ENCODE results near the gene IFNL3. TPM values are rescaled to one million over a fixed set of nuclear protein-coding genes. Genes with fewer than 3 reads are reported as not detected.
"Not testable (repeated sequence)": the region's sequence is repeated elsewhere in the genome, so short reads cannot be mapped to it uniquely, and the experiment has no call there.

The IFNL3 gene
- polyA plus RNA-seq, 3 donors: not detected

DNA sequence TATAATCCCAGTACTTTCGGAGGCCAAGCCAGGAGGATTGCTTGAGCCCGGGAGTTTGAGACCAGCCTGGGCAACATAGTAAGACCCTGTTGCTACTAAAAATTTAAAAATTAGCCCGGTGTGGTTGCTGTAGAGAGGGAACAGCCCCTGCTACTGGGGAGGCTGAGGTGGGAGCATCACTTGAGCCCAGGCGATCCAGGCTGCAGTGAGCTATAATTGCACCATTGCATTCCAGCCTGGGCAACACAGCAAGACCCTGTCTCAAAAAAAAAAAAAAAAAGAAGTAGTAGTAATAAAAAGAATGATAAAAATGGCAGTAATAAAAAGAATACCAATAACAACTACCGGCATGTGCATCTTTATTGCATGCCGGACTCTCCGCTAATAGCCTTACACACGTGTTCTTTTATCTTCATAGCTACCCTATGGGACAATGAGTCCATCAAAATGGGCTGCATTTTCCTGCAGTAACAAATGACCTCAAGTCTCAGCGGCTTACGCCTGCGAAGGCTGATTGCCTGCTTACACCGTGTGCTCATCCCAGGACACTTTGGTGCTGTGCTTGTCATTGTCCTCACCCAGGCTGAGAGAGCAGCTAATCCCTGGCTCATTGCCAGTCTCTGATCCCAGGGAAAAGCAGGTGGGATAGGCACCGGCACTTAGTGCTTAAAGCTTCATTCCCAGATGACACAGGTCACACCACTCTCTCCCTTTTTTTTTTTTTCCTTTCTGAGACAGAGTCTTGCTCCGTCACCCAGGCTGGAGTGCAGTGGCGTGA is 26.4 kb downstream of the IFNL3 start:
- DNase-seq: no peak

DNA sequence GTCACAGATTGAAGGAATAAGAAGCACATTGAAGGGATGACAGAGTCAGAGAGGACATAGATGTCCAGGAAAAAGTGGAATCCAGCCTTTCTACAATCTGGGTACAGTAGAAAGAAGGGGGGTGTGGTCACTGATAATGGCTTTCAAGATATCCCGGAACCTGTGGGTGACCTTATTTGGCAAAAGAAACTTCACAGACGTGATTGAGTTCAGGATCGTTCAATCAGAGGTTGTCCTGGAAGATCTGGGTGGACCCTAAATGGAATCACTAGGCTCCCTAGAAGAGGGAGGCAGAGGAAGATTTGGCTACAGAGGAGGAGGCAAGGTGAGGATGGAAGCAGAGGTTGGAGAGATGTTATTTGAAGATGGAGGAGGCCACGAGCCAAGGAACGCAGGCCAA is 27.7 kb downstream of the IFNL3 start:
- DNase-seq: no peak

DNA sequence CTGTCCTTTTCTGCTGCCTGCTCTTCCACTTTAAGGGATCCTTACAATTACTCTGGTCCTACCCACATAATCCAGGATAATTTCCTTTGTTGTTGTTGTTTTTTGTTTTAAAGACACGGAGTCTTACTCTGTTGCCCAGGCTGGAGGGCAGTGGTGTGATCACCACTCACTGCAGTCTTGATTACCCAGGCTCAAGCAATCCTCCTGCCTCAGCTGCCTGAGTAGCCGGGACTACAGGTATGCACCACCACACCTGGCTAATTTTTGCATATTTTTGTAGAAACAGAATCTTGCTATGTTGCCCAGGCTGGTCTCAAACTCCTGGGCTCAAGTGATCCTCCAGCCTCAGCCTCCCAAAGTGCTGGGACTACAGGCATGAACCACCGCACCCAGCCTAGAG is 29.5 kb downstream of the IFNL3 start:
- DNase-seq: not testable (repeated sequence)

DNA sequence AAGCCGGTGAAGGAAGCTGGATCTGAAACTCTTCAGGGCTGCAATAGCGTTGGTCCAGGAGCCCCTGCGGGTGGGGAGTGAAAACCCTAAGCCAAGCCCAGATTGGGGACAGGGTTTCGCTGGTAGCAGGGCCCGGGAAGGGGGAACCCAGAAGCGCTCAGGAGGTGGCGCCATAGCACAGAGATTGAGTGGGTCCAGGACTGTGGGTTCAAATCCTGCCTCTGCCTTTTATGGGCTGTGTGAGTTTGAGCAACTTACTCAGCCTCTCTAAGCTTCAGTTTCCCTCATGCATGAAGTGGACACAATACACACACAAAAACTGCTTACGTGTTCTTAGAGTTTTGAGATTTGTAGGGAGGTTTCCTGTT is 32.4 kb downstream of the IFNL3 start:
- no peak for DNase-seq

DNA sequence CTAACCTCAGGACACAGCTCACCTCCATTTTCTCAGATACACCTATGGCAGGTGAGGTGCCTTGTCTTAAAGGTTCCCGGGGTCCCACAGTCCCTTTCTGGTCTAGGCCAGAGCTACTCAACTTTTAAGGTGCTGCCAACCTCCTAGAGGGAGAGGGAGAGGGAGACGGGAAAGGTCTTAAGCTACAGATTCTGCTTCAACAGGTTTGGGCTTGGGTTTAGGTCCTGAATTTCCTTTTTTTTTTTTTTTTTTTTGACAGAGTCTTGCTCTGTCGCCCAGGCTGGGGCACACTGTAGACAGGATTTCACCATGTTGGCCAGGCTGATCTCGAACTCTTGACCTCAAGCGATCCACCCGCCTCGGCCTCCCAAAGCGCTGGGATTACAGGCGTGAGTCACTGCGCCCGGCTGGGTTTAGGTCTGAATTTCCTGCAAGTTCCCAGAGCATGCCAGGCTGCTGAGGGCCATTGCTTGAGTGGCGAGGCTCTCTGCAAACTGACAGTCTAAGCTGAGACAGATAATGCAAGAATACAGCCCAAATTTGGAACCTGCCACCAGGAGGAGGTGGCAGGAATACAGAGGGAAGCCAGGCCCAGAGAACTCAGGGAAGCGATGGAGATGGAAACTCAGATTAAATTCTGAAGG is 33.0 kb downstream of the IFNL3 start:
- DNase-seq: no peak

DNA sequence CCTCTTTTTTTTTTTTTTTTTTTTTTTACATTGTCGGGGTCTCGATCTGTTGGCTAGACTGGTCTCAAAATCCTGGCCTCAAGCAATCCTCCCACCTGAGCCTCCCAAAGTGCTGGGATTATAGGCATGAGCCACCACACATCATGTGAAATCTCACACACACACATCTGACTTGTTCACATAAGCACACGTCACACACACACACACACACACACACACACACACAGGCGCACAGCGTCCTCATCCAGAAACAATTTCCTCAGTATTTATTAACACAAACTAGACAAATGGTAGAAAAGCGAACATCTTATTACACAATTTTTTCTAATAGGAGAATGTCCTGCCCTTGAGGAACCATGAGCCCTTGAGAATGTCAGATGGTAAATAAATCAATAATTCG is 35.6 kb downstream of the IFNL3 start:
- no peak for DNase-seq

DNA sequence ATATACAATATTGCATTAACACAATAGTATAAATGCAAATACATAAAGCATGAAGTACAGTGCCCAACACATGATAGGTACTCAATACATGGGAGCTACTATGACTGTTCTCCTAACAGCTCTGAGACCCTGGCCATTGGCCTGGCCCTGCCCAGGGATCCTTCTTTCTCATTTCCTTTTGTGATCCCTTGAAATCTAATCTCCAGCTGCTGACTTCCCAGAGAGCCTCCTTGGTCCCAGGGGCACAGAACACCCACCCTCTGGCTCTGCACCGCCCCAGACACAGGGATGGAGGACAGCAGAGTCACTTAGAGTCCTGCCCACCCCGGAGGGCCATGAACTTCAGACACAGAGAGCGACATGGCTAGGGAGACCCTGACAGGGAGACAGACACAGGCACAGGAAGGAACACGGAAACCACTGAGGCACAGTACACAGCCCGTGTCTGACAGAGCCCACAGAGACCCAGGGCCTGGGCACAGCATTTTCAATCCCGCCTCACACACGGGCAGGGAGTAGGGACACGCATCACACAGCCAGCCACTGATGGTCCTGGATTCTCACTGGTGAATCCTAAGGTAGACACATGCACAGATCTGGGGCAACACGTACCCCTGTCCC is 36.5 kb downstream of the IFNL3 start:
- no peak for DNase-seq

DNA sequence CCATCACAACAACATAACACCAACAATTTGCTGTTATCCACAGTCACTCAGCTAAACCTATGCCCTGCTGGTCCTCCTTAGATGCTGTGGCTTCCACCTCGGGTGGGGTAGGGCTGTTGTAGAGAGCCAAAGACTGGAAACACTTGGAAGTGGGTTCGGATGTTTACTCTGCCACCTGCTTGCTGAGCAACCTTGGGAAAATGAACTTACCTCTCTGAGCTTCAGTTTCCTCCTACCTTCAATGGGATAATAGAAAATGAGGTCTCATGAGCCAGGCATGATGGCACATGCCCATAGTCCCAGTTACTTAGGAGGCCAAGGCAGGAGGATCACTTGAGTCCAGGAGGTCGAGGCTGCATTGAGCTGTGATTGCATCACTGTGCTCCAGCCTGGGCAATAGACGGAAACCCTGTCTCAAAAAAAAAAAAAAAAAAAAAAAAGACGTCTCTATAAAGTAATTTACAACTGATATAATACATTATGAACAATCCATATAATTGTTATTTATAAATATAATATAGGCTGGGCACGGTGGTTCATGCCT is 37.4 kb downstream of the IFNL3 start:
- DNase-seq: no peak

DNA sequence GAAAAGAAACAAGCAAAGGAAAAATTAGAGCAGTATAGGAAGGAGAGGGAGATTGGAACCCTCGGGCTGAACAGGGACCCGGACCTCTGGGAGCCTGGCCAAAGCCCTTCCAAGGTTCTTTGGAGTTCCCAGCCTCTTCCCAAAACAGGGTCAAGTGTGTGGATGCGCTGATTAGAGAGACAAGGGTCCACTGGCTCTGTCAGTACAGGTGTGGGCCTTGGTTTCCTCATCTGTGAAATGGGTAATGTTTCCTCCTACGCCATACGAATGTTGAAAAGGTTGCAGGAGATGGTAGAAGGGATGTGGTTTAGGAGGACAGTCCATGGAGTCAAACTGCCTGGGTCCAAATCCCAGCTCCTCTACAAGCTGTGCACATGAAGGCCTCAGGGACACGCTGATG is 38.7 kb downstream of the IFNL3 start:
- DNase-seq: no peak

DNA sequence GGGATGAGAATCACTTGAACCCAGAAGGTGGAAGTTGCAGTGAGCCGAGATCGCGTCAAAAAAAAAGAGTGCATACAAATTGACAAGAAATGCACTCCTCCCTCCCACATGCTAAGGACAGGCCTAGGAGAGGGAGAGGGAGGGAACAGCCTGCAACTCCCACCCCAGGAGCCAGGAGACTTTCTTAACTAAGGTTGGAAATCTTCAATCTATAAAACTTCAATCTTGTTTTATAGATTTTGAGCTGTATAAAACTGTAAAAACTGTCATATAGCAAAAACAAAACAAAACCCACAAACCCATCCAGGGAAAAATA is 39.4 kb downstream of the IFNL3 start:
- DNase-seq: no peak

DNA sequence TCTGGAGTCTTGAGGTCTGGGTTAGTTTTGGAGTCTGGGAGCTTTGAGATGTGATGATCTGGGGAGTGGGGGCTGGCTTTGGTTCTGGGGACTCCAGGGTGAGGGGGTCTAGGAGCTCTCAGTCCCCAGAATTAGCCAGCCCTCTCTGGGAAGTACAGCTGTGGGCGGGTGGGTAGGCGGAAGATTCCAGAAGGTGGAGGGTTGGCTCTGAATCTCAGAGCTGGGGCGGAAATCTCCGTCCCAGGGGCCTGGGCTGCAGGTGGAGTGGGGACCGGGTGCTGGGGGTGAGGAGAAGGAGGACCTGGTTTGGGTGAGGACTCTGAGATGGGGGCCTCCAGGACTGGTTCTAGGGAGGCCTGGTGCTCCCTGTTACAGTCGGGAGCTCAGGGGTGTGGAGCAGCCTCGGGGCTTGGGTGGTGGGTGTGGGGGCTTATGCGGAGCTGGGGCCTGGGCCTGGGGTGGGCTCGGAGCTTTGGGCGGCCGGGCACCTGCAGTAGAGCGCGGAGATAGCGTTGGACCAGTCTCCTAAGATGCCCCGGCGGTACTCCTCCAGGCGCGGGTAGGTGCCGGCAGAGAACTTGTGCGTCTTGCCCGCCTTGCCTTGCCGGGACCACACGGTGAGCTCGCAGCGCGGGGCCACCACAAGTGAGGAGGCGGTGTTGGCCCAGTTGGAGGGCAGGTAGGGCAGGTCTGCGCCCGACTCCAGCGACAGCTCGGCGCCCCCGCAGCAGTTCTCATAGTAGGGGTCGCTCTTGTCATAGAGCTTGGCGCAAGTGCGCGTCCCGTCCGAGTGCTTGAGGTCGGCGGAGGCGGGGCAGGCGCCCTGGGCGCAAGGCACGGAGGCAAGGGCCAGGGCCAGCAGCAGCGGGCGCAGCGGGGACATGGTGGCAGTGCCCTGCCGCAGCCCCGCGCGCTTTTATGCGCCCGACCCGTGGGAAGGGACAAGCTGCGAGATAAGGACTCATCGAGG is 41.1 kb downstream of the IFNL3 start, which contains the start of gene SYCN:
SYCN (minus strand) TSS at position 892 of the 970 bp plus-strand sequence; CDS start at position 883, 9 bp downstream.
- DNase-seq: no peak

DNA sequence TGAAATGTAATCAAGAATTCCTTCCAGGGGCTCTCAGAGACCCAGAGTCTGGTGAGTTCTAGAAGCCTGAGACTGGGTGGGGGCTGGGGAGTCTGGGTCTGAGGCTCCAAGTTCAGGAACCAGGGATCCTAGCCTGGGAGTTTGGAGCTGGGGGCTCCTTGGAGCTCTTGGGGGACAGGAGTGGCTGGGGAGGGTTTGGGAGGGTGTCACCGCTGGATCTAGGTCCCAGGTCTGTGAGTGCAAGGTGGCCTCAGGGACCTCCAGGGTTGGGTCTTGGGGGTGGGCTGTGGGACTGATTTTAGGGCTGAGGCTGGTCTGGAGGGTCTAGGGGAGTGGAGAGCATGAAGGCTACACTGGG is 41.8 kb downstream of the IFNL3 start:
- DNase-seq: no peak

DNA sequence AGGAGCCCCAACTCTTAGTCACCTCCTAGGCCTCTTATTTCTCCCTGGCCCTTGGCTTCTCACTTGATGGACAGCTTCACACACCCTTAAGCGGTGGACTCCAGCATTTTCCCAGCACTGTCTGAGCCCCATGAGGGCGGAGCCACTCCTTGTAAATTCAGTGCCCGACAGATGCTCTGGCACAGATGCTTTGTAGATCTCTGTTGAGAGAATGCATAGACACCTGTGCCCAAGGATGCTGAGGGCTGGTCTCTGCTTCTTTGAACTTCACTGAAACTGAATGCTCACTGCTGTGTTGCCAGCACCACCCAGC is 44.0 kb downstream of the IFNL3 start:
- DNase-seq: no peak

DNA sequence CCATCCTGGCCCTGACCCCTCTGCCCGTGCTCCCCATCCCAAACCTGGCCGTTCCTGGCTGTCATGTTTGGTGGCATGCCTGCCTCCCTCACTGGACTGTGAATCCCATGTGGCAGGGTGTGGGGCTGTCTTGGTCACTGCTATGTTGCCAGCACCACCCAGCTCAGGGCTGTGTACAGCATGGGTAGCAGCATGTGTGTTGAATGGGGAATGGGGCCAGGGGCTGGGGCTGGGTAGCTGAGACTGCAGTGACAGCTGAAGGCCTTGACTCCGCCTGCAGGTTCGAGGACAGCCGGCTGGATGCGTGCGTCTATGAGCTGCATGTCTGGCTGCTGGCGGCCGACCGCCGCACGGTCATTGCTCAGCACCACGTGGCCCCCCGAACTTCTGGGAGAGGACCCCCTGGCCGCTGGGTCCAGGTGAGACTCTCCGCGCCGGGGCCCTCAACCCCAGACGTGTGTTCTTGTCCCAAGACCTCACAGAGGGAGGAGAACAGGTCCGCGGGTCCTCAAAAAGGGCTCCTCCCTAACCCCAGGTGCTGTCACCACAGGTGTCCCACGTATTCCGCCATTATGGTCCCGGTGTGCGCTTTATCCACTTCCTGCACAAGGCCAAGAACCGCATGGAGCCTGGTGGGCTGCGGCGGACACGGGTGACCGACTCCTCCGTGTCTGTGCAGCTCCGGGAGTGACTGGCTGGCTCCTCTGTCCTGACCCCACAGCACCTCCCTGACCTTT is 44.6 kb downstream of the IFNL3 start:
- no peak for DNase-seq

DNA sequence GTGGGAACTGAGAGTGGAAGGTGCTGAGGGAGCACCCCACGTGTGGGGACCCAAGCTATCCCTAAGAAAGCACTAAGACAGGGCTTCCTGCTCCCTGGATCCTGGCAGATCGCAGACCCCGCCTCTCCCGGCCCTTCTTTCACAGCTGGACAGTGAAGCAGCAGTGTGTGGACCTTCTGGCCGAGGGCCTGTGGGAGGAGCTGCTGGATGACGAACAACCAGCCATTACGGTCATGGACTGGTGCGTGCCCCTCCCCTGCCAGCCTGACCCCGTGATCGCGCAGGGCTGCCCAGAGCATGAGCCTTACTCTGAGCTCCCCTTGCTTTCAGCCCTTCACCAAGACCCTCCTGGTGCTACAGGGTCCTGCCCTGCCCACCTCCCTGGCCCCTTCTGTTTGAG is 45.8 kb downstream of the IFNL3 start:
- peak; percentile 85 for DNase-seq

DNA sequence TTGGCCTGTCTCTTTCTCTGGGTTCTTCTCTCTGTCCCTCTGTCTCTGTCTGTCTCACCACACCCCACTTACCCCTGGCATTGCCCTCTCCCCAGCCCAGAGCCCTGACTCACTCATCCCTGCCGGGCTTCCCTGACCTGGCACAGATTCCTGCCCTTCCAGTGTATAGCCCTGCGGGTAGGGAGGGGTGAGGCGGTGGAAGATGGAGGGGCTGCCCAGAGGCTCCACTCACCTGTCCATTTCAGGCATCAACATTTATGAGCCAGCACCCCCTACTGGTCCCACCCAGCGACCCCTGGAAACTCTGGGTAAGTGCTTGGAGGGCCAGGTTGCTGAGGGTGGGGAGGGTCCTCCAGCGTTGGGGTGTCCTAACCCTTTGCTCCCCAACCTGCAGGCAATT is 47.0 kb downstream of the IFNL3 start:
- no peak for DNase-seq

DNA sequence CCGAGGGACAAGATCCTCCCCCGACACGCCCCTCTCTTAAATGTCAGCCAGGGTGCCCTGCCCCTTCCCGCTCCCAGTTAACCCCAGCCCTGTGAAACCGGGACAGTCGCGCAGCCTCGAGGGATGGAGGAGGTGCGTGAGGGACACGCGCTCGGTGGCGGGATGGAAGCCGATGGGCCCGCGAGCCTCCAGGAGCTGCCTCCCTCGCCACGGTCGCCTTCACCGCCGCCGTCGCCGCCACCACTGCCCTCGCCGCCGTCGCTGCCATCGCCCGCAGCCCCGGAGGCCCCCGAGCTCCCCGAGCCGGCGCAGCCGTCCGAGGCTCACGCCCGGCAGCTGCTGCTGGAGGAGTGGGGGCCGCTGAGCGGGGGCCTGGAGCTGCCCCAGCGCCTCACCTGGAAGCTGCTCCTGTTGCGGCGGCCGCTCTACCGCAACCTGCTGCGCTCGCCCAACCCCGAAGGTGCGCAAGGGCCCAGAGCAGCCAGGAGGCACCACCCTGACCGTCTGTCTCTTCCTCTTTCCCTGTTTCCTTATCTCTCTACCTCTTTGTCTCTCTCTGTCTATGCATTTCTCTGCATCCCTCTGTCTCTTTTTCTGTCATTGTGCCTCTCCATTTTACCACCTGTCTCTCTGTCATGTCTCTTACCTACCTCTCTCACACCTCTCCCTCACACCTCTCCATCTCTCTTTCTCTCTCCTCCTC is 47.8 kb downstream of the IFNL3 start, which contains the start of gene NCCRP1:
NCCRP1 (plus strand) TSS at position 105 of the 703 bp plus-strand sequence; CDS start at position 124, 19 bp downstream.
- no peak for DNase-seq

DNA sequence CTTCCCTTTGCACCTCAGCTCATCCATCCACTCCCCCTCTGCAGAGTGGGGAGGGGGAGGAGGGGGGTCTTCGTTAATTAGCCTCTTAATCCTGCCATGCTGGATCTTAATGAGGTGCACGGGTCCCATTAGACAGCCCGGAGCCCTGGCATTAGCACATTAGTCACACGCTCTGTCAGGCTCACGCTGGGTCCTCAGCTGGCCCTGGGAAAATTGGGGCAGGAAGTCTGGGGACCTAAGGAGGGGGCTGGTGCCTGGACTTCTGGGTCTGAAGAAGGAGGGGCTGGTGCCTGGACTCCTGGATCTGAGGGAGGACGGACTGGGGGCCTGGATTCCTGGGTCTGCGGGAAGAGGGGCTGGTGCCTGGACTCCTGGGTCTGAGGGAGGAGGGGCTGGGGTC is 48.5 kb downstream of the IFNL3 start:
- DNase-seq: no peak

DNA sequence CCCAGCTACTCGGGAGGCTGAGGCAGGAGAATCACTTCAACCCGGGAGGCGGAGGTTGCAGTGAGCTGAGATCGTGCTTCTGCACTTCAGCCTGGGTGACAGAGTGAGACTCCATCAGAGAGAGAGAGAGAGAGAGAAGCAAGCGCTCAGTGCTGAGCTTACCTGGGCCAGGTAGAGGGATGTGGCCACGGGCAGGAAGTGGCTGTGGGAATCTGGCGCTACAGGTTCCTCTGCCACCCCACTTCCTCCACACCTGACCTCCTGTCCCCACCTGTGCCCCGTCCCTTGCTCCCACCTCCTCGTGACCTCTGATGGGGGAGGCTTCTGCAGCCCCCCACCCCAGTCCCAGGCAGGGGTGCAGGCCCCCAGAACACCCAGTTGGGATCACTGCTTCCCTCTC is 49.1 kb downstream of the IFNL3 start:
- no peak for DNase-seq

DNA sequence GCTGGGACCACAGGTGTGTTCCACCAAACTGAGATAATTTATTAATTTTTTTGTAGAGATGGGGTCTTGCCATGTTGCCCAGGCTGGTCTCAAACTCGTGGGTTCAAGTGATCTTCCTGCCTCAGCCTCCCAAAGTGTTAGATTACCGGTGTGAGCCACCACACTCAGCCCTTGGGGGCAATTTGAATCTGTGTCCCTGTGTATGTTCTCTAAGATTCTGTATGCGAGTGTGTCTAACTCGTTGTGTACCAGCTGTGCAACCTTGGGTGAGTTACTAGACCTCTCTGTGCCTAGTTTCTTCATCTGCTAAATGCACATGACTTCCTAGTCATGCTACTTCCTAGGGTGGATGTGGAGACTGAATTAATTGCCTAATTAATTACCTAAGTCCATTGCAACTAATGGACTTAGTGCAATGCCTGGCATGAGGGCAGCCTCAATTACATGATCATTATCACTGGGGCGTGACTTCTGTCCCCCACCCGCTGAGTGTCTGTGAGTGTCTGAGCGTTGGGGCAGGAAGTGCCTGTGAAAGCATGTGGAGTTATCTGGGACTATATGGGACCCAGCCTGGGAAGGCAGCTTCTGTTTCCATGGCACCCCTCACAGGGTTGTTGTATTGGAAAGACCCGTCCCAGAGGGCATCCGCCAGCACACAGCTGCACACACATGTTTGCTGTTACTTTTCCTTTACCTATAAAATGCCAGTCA is 49.8 kb downstream of the IFNL3 start:
- peak; percentile 29 for DNase-seq

All from renal pelvis (tissue), 4 donors.